T-helper 9 cell (primary cell): ENCODE data around the gene MTHFD1L.

Experiments used
- DNase-seq: peaks from one replicate; pipeline ENCODE4 v3.0.0-alpha.2; 2020

Gene MTHFD1L

DNA sequence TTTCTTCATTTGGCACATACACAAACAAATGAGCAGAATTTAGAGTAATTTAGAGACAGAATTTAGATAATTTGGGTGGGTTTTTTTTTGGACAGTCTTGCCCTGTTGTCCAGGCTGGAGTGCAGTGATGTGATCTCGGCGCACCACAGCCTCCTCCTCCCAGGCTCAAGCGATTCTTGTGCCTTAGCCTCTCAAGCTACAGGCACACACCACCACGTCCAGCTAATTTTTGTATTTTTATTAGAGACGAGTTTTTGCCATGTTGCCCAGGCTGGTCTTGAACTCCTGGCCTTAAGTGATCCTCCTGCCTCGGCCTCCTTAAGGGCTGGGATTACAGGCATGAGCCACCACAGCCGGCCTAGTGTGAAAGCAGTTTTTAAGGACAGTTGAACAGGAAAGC, 127.8 kb downstream of the MTHFD1L start:
- DNase-seq, result no peak

DNA sequence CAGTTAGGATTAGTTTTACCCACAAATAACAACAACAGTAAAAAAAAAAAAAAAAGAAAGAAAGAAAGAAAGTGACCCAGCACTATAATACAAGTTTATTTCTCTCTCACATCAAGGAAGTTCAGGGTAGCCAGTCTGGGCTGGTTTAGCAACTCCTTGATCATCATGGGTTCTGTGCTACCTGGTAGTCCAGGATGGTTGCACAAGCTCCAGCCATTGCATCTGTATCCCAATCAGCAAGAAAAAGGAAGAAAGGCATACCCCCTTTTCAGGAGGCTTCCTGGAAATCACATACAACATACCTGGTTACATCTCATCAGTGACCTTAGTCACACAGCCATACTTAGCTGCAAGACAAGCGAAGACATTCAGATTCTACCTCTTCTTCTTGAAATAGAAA, 128.5 kb downstream of the MTHFD1L start:
- DNase-seq, result no peak

DNA sequence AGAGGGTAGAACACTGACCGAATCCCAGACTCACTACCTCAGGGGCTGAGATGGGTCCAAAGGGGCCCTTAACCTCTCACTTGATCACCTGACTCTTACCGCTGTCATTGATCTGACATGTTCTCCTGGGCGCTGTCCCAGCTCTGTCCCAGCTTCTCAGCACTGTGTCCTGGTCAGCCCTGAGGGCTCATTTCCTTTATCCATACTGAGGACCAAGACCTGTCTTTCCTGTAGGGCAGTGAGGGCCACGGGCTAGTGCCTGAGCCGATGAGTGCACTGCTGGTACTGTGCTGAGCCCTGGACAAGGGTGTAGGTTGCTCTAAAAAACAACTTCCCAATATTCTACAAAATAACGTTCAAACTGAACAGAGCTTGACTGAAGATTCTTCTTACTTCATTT, 131.5 kb downstream of the MTHFD1L start:
- DNase-seq, result no peak

DNA sequence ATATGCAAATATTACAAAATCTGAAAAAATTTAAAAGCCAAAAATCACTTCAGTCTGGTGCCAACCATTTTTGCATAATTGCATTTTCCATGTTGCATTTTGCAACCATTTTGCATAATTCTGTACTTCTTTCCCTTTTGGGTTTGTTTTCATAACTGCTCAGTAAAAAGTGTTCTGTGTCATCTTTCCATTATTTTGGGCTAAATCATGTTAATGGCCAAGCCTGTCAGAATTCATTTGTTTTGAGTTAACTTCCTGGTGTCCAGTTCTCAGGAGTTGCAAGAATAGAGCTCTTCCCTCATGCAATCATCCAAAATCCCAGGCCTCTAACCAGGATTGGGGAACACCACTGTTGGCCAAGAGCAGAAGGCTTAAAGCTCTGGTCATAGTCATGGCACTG, 133.6 kb downstream of the MTHFD1L start:
- DNase-seq, result no peak

DNA sequence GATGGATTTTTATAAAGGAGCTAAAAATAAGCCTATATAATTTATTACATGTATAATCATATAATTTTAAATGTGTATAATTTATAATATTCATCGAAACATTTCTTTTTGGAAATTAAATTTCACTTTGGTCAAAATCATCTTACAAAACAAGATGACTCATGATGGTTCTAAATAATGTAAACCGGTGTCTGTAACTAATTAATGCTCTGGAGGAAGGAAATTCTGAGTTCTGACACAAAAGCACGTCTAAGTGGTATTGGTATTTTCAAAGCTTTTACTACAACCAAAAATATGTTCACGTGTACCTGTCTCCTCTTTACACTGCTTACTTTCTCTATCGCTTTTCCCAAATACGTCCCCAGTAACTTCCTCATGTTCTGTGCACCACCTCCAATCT, 134.1 kb downstream of the MTHFD1L start:
- DNase-seq, result no peak

DNA sequence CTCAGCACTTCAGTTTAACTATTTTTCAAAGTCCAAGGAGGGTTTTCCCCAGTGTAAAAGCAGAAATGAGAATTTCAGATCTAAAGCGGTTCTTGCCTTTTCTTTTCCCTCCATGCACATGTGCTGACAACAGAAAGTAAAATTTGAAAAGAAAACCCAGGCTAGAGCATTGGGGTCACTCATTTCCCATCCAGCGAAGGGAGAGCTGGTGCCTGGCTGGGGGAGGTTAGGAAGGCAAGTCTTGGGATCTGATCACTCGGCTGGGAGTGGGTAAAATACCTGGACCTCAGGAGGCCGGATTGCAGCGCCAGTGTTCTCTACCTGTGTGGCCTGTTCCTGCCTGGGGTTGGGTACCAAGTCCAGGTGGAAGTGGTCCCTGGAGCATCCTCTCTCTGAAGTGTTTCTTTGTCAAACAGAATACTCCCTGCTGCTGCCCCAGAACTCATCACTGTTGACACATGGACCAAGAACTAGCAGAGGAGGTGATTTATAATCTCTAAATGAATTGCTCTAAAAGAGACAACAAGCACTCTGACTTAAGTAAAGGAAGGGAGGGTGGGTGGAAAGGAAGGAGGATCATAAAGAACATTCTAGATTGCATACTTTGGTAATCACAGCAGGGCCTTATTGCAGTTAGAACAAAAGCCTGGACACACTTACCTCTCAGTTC, 136.0 kb downstream of the MTHFD1L start:
- no peak for DNase-seq

DNA sequence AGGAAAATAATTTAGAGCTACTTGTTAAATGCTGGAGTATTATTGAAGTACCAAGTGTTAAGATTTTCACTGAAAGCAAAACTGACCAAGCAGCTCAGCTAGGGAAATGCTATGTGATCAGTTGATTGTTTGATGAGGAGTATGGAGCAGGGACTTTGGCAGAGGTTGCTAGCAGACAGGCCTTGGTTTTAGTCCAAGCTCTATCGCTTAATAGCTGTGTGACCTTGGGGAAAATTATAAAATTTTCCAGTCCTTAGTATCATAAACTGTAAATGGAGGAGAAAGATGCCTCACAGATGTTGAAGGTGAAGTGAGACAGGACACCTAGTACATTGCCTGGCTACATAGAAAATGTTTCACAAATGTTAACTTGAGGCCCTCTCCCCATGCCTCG, 136.6 kb downstream of the MTHFD1L start:
- DNase-seq, result no peak

DNA sequence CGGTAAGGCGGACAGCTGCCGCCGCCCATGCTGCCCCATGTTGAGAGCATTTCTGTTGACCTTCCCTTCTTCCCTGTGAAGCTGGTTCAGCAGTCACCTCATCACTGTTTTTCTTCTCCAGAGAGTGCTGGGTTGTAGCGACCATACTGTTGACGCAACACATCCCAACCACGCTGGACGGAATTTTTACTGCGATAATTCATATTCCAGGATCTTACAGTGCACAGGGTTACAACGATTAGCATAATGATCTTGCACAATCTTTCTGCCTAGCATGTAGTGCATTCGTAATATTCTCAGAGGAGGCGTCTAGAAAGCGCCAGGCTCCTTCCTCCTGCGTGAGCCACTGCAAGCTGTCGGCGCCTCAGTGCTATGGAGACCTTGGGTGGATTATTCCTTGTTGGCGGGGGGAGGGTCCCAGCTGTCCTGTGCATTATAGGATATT, 137.0 kb downstream of the MTHFD1L start:
- DNase-seq, result no peak

DNA sequence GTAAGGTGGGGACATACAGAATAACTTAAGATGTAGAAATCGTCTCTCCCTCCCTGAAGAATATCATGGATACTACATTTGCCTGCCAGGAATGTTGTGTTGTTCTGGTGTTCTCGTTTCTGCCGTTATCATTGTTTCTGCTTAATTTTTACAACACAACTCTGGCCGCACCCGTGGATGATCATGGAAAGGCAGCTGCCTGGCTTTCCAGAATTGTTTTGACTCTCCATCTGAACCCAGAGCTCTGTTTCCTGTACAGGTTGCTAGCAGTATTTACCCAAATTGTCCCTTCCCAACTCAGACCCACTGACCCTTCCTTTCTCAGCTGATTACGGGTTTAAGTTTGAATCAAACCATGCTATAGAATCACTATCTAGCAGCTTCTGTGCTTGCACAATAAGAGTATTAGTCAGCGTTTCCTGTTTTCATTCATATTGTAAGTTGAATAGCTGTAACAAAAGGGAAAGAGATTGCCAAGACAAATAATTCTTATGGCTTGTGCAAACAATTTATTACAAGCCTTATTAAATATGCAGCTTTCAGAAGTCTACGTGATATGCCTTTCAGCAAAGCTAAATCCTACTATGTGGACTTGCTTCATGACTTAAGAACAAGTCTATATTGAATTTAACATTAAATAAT, 139.0 kb downstream of the MTHFD1L start:
- no peak for DNase-seq

DNA sequence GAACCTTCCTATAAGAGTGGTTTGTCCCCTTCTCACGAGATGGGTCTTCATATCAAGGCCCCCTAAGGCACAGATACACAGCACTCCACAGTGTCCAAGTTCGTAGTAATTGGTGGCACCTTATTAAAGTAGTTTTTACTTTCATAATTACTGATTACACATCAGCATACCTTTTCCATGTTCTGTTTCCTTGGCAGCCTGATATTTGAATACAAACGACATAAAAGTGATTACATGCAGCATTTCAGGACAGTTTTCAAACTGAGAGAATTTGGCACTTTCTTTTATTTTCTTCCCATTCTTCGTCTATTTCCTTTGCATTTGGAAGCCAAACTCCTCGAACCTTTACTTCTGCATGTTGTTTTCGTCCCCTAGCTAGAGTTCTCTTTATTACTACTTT, 139.7 kb downstream of the MTHFD1L start:
- DNase-seq, result no peak

DNA sequence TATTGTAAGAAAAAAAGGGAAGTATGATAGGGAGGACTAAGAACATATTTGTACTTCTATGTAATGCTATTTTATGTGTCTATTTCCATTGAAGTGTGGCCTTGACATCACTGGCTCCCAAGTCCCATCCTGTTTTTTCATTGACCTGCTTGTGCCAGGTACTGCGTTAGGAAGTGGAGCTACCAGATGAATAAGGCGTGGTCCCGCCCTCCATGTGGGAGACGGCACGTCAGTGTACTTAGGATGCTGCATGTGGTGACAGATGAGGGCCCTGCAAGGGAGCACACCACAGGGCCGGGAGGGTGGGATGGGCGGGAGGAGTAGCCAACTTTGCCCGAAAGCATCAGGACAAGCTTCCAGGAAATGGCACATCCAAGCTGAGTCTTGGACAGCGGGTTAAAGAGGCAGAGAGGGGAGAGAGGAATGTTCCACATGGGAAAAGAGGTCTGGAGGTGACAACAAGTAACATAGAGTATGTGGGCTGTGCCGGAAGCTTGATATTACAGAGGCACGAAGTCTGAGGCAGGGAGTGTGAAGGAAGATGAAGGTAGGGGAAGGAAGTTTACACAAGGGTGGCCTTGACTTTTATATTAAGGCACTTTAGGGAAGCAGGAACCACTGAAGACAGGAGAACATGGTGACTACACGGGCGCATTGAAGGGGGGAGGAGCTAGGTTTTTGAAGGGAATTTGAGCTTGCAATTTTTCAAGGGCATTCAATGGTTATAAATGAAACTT, 140.6 kb downstream of the MTHFD1L start:
- DNase-seq, result no peak

DNA sequence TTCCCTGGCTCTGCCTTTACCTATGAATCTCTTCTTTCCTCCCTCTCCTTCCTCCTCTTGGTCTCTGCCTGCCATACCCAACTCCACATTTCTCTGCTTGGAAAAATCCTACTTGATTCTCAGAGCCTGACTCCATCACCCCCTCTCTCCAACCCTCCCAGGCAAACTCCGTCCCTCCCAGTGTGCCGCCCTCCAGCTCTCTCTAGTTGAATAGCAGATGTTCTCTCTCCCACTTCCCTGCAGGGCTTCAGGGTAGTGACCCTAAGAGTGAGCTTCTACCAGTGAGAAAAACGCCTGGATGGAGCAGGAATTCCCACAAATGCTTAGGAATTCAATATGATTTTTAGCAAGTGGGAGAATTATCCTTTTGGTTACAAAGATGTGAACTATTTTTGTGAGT, 141.6 kb downstream of the MTHFD1L start:
- DNase-seq, result no peak

DNA sequence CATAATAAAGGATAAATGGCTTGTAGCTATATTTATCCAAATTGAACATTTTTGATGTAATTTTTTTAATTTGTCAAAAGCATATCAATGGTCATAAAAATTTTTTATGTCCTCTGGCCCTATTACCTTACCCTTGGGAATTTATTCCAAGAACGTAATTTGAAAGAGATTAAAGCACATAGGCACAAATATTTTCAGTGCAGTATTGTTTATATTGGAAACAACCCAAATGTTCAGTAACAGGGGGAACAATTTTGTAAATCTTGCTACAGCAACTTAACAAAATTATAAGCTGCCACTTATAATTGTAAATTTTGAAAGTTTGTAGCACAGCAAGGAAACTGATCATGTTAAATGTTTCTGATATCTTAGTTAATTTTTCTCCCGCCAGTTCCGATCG, 142.4 kb downstream of the MTHFD1L start:
- no peak for DNase-seq

DNA sequence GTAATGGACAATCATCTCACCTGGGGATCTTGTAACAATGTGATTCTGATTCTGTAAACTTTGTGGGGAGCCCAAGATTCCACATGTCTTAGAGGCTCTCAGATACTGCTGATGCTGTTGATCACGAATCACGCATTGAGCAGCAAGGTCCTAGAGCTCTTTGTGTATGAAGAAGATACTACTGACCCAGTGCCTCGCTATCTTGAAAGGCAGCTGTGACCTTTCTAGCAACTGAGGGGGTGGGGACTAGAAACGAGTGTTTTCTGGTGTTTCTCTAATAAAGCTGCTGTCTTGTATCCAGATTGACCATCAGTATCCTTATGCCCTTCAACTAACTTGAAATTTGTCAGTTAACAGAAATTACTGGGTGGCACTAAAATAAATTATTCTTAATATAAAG, 142.9 kb downstream of the MTHFD1L start:
- no peak for DNase-seq

DNA sequence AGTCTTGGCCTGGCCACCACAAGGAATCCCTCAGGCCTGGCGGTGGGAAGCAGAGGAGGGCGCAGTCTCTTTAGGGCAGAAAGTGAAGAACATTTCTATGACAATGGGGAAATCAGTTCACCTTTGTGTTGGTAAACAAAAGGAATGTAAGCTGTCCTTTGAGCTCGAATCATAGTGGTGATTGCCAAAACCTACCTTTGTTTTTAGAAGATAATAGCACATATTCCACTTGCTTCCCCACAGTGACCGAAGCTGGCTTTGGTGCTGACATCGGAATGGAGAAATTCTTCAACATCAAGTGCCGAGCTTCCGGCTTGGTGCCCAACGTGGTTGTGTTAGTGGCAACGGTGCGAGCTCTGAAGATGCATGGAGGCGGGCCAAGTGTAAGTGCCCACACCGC, 144.1 kb downstream of the MTHFD1L start:
- no peak for DNase-seq

DNA sequence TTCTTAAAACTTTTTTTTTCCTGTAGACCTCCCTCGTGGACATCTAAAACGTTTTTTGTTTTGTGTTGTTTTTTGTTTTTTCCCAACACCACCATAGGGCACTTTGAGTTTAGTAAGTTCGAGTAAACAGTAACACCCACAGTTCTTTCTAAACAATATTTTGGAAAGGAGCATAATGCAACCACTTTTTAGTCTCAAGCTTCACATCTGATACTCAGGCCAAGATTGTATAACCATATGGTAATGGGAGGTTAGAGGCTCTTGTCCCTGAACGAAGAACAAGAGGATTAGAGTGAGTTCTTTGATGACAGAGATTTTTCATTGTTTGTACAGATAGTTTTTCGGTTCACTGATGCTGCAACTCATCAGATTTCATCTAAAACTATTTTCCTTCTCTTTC, 144.6 kb downstream of the MTHFD1L start:
- DNase-seq, result no peak

DNA sequence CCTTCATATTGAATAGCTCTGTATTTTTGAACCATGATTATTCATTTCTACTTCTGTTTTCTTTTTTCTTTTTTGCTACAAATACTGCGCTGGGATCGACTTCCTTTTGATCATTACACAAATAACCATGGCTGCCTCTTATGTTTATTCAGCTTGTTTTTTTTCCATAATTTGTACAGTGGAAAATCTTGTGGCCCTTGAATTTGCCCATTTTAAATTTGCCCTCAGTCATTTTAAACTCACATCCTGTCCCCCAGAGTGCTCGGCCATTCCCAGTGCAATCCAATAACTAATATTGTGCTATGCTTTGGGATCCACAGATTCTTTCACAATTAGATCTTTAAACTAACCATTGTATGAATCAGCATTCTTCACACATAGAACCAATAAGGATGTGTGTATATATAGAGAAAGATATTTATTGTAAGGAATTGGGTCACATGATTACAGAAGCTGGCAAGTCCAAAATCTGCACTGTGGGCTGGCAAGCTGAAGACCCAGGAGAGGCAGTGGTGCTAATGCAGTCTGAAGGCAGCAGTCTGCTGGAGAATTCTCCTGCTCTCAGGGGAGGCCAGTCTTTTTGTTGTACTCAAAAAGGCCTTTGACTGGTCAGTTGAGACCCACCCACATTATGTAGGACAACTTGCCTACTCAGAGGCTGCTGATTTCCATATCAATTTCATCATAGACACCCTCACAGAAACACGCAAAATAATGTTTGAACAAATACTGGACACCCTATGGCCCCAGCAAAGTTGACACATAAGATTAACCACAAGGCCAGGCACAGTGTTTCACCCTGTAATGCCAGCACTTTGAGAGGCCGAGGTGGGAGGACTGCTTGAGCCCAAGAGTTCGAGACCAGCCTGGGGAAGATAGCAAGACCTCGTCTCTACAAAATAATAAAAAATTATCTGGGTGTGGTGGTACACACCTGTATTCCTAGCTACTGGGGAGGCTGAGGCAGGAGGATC, 147.1 kb downstream of the MTHFD1L start:
- no peak for DNase-seq

DNA sequence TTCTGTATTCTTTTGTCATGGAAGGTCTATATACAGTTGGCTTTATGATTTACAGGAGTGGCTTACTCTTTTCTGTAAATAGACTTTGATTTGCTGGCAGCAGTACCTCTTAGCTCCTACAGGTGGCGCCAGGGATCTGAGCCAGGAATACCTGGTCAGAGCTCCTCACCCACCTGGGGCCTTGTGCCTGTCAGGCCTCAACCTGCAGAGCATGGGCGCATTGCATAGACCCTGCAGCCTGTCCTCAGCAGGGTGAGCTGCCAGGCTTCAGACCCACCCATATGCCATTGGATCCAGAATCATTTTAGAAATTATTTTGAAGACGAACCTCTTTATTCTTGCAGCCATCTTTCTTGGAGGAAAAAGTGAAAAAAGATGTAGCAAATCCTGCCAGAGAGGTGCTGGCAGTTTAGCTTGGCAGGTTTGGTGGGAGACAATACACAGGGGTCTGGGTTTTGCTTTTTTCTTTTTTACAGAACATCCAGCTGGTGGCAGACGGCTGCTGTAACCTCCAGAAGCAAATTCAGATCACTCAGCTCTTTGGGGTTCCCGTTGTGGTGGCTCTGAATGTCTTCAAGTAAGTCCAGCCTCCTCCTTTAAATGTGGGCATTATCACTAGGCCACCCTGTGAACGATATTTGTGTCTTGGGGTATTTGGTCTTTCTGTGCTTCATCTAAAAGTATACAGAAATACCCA, 149.1 kb downstream of the MTHFD1L start:
- peak; percentile 40 for DNase-seq

DNA sequence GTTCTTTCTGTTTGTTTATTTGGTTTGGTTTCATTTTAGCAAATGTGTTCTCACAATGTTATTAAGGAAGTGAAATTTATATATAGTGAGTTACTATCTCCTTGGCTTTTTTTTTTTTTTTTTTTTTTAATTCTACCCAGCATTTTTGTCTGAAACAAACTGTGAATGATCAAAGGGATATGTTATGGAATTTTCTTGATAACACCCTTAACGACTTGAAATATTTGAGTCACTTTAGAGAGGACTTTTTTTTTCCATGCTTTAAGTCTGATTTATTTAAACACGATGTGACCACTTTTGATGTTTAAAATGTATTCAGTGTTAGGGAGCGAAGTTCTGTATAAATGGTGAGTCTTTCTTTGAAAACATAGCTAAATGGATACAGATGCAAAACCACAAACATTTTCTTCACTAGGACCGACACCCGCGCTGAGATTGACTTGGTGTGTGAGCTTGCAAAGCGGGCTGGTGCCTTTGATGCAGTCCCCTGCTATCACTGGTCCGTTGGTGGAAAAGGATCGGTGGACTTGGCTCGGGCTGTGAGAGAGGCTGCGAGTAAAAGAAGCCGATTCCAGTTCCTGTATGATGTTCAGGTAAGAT, 149.7 kb downstream of the MTHFD1L start:
- DNase-seq, result no peak

DNA sequence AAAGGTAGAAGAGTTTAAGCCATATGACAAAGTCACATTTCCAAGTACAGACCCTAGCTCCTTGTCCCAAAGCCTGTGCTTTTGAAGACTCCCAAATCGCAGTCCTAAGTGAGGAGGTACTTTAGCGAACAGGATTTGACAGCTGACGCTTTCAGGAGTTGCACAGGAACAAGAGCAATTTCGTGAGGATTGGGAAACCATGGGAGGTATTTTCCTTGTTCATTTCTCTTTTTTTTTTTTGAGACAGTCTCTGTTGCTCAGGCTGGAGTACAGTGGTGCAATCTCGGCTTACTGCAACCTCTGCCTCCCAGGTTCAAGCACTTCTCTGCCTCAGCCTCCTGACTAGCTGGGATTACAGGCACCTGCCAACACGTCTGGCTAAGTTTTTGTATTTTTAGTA, 150.6 kb downstream of the MTHFD1L start:
- DNase-seq, result no peak

DNA sequence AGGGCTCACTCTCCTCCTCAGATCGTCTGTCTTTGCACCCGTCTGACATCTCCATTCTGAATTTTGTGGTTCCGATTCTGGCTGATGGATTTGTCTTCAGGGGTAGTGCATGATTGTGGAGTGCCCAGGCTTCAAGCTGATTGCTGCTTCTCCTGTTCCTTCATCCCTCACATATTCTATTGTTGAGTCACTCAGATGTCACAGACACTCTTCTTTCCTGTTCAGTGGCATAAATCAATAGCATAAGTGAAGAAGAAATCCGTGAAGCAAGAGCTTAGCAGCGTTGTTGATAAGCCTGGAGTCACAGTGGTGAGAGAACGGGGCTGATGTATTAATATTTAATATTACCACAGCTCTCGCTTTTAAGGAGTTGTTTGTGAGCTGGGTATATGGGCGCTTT, 152.5 kb downstream of the MTHFD1L start:
- DNase-seq, result no peak
